ENCODE results near the gene QTRT2. TPM values are rescaled to one million over a fixed set of nuclear protein-coding genes. Genes with fewer than 3 reads are reported as not detected.
A peak's percentile ranks its signal among the peaks of the same experiment; 100 is the strongest.

The QTRT2 gene
- total and polyA plus RNA-seq, 2 of the 8 experiments (the other 6 are each of a cell fraction or from before 2014, with no cell fraction given) = 13.3 to 54.5 TPM

DNA sequence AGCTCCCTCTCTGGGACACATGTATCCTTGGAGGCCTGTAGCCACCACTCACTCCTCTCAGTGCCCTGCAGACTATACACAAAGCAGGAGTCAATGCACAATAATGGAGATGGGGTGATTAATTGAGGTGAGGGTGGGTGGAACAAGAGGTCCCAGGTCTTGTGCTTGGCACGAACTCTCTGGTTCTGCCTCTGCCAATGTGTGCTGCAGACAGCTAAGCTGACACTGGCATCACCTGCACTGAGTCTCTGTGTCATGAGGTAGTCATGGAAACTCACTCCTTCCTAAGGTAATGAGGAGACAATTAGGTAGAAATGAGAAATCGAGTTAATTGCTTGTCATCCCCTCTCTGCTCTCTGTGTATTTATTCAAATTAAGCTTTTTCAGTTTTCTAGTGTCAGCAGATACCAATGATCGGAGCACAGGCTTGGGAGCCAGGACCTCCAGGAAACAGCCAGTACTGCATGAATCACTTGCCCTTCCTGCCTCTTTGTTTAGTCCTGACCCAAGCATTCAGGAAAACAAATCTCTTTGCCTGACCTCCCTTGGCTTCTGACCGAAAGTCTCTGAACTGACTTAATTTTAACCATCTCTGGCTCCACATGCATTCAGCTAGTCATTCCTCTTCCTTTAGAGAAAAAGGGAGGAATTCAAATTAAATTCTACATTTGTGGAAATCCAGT is 65.6 kb downstream of the QTRT2 start:
- H2AFZ ChIP-seq (ENCODE audit: low read length) = peak overlapping the region; percentile 74
- H3K18ac ChIP-seq (ENCODE audit: extremely low read depth, low read length) = no peak overlapping the region
- H3K4me2 ChIP-seq (ENCODE audit: insufficient read depth in 1 of 2, low read depth in 2 of 2, low read length in 2 of 2) = no peak overlapping the region
- H3K9me3 ChIP-seq (ENCODE audit: insufficient read depth in 2 of 2, low read depth in 1 of 2, low read length in 1 of 2) = no peaks in the 10 kb centered on the region
- CTCF ChIA-PET (ENCODE audit: partially characterized antibody) = interaction anchor here (1.4 kb wide), 1 partner anchor 33 kb away, joined by 4 read pairs; no protein-coding TSS in a partner anchor
- no peak overlapping the region for H3K56ac ChIP-seq (replicated peaks; ENCODE audit: insufficient read length, low read depth, low read length)
- H3K79me1 ChIP-seq (ENCODE audit: low read depth, low read length) = no peaks in the 10 kb centered on the region
- no peak overlapping the region for H3K9ac ChIP-seq (replicated peaks in 1 of 4; ENCODE audit: extremely low read depth in 1 of 4, low read depth in 3 of 4, low read length in 3 of 4)
- H3K4ac ChIP-seq (replicated peaks; ENCODE audit: insufficient read length, low read depth, low read length) = no peak overlapping the region
- H3K27me3 ChIP-seq (replicated peaks in 1 of 4; ENCODE audit: control insufficient read depth in 3 of 4, extremely low read depth in 1 of 4, insufficient read depth in 3 of 4, low read length in 3 of 4) = no peaks in the 10 kb centered on the region
- 0 out of 2 replicates have a peak overlapping the region, but pooled peaks have one; percentile 34 for H2BK20ac ChIP-seq (ENCODE audit: low read length)
- H4K8ac ChIP-seq (ENCODE audit: extremely low read depth, insufficient read depth, low read length) = no peak overlapping the region
- peak overlapping the region; percentile 75; the same call in 1 of the 2 replicates for H2BK12ac ChIP-seq (ENCODE audit: low read depth, low read length)
- TF ChIP-seq, protein P1, sequence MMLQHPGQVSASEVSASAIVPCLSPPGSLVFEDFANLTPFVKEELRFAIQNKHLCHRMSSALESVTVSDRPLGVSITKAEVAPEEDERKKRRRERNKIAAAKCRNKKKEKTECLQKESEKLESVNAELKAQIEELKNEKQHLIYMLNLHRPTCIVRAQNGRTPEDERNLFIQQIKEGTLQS (IDR thresholded peaks at IDR 0.05; ENCODE audit: insufficient read depth, low read depth, low read length) = no peak
- TF ChIP-seq POLR2AphosphoS5 (IDR thresholded peaks at IDR 0.05; ENCODE audit: low read depth, low read length) (no peak), JUN (IDR thresholded peaks at IDR 0.05; ENCODE audit: low read depth, low read length) (no peak), CEBPB (IDR thresholded peaks at IDR 0.05; ENCODE audit: low read depth, low read length) (no peak), POU5F1 (IDR thresholded peaks at IDR 0.05; ENCODE audit: low read depth, low read length) (no peak), RFX5 (IDR thresholded peaks at IDR 0.05; ENCODE audit: borderline replicate concordance, low read depth, low read length) (no peak)
- no peaks in the 10 kb centered on the region for H3K4me1 ChIP-seq (replicated peaks in 1 of 4; ENCODE audit: control insufficient read depth in 3 of 4, insufficient read depth in 4 of 4, low read length in 3 of 4)
- no peak overlapping the region for H3K4me3 ChIP-seq (ENCODE audit: extremely low read depth in 1 of 4, insufficient read depth in 2 of 4, low read depth in 3 of 4, low read length in 4 of 4)
- H4K20me1 ChIP-seq (replicated peaks in 1 of 2; ENCODE audit: control insufficient read depth in 1 of 2, insufficient read depth in 2 of 2, low read length in 2 of 2) = no peaks in the 10 kb centered on the region
- H2BK5ac ChIP-seq (ENCODE audit: low read depth, low read length) = peak overlapping the region; percentile 84; the same call in 1 of the 2 replicates
- FAIRE-seq (no peak), DNase-seq (ENCODE audit: low read depth in 1 of 2, low spot score in 2 of 2) (no peak)
- H3K79me2 ChIP-seq (ENCODE audit: control insufficient read depth in 1 of 2, insufficient read depth in 2 of 2, low read length in 2 of 2) = no peaks in the 10 kb centered on the region
- no peak overlapping the region for H3K14ac ChIP-seq (ENCODE audit: insufficient read length)
- H2AK5ac ChIP-seq (ENCODE audit: low read depth, low read length) = no peak overlapping the region
- H3K27ac ChIP-seq (ENCODE audit: low read depth, low read length) = no peak overlapping the region
- 80% methylated on average over 4 of the region's 4 CpGs; no CpG with 5 or more reads in 1 of the 2 experiments for WGBS, 2 experiments (ENCODE audit: extremely low coverage in 1 of 2, insufficient coverage in 1 of 2, insufficient read length in 1 of 2, insufficient replicate concordance in 2 of 2, low coverage in 1 of 2, low lambda C conversion rate in 2 of 2, missing lambda C conversion rate in 1 of 2)
- POLR2A ChIA-PET (ENCODE audit: partially characterized antibody) = no interaction called here
- H3K36me3 ChIP-seq (ENCODE audit: control insufficient read depth in 2 of 4, insufficient read depth in 4 of 4, low read length in 3 of 4) = no peaks in the 10 kb centered on the region
- peak overlapping the region; percentile 12 for H4K91ac ChIP-seq (replicated peaks; ENCODE audit: insufficient read length, low read length)
- H3K23me2 ChIP-seq (ENCODE audit: low read depth, low read length) = no peaks in the 10 kb centered on the region
- no peak overlapping the region for H4K5ac ChIP-seq (ENCODE audit: insufficient read length, low read depth, low read length)
- no peak overlapping the region for H3K23ac ChIP-seq (ENCODE audit: insufficient read length)
- no peak overlapping the region for H2BK120ac ChIP-seq (replicated peaks; ENCODE audit: low read depth, low read length)
- H2BK15ac ChIP-seq (ENCODE audit: low read length) = no peak overlapping the region

Measured in H1 (cell line).